Femur (tissue), 1 donor: Measurements from ENCODE around the gene BANK1.

Source experiments
- DNase-seq: peaks from one replicate; pipeline ENCODE4 v3.0.0-alpha.2; 2017

BANK1 gene

GRCh38 chr4:101790521-101791181, at the start of gene BANK1:
Gene BANK1, plus strand, starts transcription at chr4:101790730. Its CDS starts 151 bp downstream, at chr4:101790881.
- DNase-seq, result peak; percentile 57

GRCh38 chr4:101753721-101754120, 36.8 kb upstream of the BANK1 start:
- no peak for DNase-seq

GRCh38 chr4:101756181-101756580, 34.3 kb upstream of the BANK1 start:
- no peak for DNase-seq

GRCh38 chr4:101761405-101761804, 29.1 kb upstream of the BANK1 start:
- DNase-seq, result no peak

GRCh38 chr4:101762025-101762424, 28.5 kb upstream of the BANK1 start:
- no peak for DNase-seq

- no peak for DNase-seq
These were observed 28.0 kb upstream of the BANK1 start for GRCh38 chr4:101762534-101762933.

GRCh38 chr4:101763576-101763975, 27.0 kb upstream of the BANK1 start:
- no peak for DNase-seq

- DNase-seq, result no peak
These were observed 15.7 kb upstream of the BANK1 start for GRCh38 chr4:101774807-101775206.

- no peak for DNase-seq
These were observed 13.1 kb upstream of the BANK1 start for GRCh38 chr4:101777431-101777830.

- DNase-seq, result no peak
These were observed 10.2 kb upstream of the BANK1 start for GRCh38 chr4:101780284-101780683.

- no peak for DNase-seq
These were observed 8.0 kb upstream of the BANK1 start for GRCh38 chr4:101782546-101782945.

GRCh38 chr4:101784957-101785356, 5.6 kb upstream of the BANK1 start:
- DNase-seq, result no peak

GRCh38 chr4:101785486-101785885, 5.0 kb upstream of the BANK1 start:
- no peak for DNase-seq

GRCh38 chr4:101787701-101788316, 2.7 kb upstream of the BANK1 start:
- DNase-seq, result no peak

GRCh38 chr4:101791182-101791558, 640 bp downstream of the BANK1 start:
- no peak for DNase-seq

GRCh38 chr4:101792056-101792590, 1.6 kb downstream of the BANK1 start:
- DNase-seq, result no peak

- DNase-seq, result no peak
These were observed 2.9 kb downstream of the BANK1 start for GRCh38 chr4:101793397-101793796.

GRCh38 chr4:101794806-101795205, 4.3 kb downstream of the BANK1 start:
- no peak for DNase-seq

GRCh38 chr4:101795704-101796103, 5.2 kb downstream of the BANK1 start:
- no peak for DNase-seq

GRCh38 chr4:101801958-101802357, 11.4 kb downstream of the BANK1 start:
- DNase-seq, result no peak

GRCh38 chr4:101806914-101807313, 16.4 kb downstream of the BANK1 start:
- DNase-seq, result no peak

- no peak for DNase-seq
These were observed 16.8 kb downstream of the BANK1 start for GRCh38 chr4:101807351-101807750.

GRCh38 chr4:101813604-101814003, 23.1 kb downstream of the BANK1 start:
- no peak for DNase-seq

GRCh38 chr4:101818362-101818761, 27.8 kb downstream of the BANK1 start:
- DNase-seq, result no peak

- DNase-seq, result no peak
These were observed 33.3 kb downstream of the BANK1 start for GRCh38 chr4:101823864-101824263.
